ENCODE results near the gene MIB1. TPM values are rescaled to one million over a fixed set of nuclear protein-coding genes. Genes with fewer than 3 reads are reported as not detected.

The MIB1 gene
- total RNA-seq, 1 donor, result 64.4 TPM

DNA sequence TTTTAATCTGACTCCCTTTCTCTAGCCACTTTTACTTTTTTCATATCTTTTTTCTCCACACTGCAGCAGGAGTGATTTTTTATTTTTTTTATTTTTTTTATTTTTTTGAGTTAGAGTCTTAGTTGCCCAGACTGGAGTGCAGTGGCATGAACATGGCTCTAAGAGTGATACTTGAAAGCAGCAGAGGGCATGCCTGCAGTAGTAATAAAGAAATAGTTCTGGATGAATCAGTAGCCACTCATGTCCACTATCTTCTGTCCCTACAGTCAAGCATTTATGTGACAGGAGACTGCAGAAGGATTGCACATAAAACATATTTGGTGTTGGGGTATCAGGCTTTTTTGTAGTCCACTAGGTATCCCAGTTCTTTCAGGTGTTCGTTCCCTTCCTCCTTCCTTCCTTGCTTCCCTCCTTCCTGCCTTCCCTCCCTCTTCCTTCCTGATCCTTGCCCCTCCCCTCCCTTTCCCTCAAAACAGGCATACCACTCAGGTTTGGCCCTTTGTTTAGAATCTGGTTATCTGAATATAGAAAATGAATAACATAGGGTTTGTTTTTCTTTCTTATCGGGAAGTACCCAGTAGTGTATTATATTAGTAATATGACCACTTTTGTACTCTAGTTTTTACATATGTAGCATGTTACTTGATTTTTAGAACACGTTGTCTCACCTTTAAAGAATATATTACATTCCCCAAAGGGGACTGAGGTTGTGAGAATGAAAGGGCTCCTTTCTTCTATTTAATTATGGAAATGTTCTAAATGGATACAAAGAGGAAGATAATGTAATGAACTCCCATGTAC is 23.5 kb downstream of the MIB1 start:
- no peak for TF ChIP-seq CTCF (IDR thresholded peaks at IDR 0.05; ENCODE audit: extremely low read depth, low read depth, low read length)
- H3K27ac ChIP-seq (ENCODE audit: low read depth, low read length), result no peak overlapping the region
- peaks cover 34% of the 10 kb centered on the region for H3K36me3 ChIP-seq (ENCODE audit: insufficient read depth, low read length)
- no peak overlapping the region for H3K4me3 ChIP-seq (ENCODE audit: insufficient read depth, low read length)
- no peak overlapping the region for H3K4me2 ChIP-seq (ENCODE audit: insufficient read depth, low read length)
- DNase-seq (ENCODE audit: insufficient read length, low spot score, missing footprints), result no peak
- peaks cover 7% of the 10 kb centered on the region for H3K4me1 ChIP-seq (ENCODE audit: insufficient read depth, low read length)
- H2AFZ ChIP-seq (ENCODE audit: low read length), result no peak overlapping the region
- peaks cover 12% of the 10 kb centered on the region for H4K20me1 ChIP-seq (ENCODE audit: insufficient read depth, low read length)
- H3K27me3 ChIP-seq (ENCODE audit: insufficient read depth, low read length), result no peaks in the 10 kb centered on the region
- H3K9me3 ChIP-seq (ENCODE audit: low read depth, low read length), result no peaks in the 10 kb centered on the region
- peaks cover 61% of the 10 kb centered on the region for H3K79me2 ChIP-seq (ENCODE audit: insufficient read depth, low read length)

DNA sequence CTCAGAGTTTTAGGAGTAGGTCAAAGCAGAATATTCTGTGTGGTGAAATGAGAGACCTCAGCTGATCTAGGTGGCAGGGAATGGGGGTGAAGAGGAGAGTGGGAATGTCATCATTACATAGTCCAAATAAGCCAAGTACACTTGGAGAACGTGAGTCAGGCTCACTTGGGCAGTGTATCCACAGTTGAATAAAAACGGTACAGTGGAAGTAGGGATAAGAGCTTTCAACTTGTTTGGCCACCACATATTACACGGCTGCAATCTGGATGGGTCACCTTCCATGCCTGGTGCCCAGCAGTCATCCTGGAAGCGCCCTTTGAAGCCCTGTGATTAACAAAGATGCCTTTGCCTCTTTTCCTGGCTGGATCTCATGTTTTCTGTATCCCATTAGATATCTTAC is 28.6 kb downstream of the MIB1 start:
- no peak overlapping the region for H2AFZ ChIP-seq (ENCODE audit: low read length)
- H4K20me1 ChIP-seq (ENCODE audit: insufficient read depth, low read length), result peaks cover 4% of the 10 kb centered on the region
- no peaks in the 10 kb centered on the region for H3K27me3 ChIP-seq (ENCODE audit: insufficient read depth, low read length)
- peaks cover 19% of the 10 kb centered on the region for H3K79me2 ChIP-seq (ENCODE audit: insufficient read depth, low read length)
- peak overlapping the region; percentile 47 for H3K27ac ChIP-seq (ENCODE audit: low read depth, low read length)
- peak overlapping the region; percentile 42 for H3K4me2 ChIP-seq (ENCODE audit: insufficient read depth, low read length)
- peaks cover 45% of the 10 kb centered on the region for H3K36me3 ChIP-seq (ENCODE audit: insufficient read depth, low read length)
- H3K9me3 ChIP-seq (ENCODE audit: low read depth, low read length), result no peaks in the 10 kb centered on the region
- H3K4me1 ChIP-seq (ENCODE audit: insufficient read depth, low read length), result peaks cover 9% of the 10 kb centered on the region
- no peak overlapping the region for H3K4me3 ChIP-seq (ENCODE audit: insufficient read depth, low read length)
- peak; percentile 10 for DNase-seq (ENCODE audit: insufficient read length, low spot score, missing footprints)
- TF ChIP-seq CTCF (IDR thresholded peaks at IDR 0.05; ENCODE audit: extremely low read depth, low read depth, low read length), result no peak

DNA sequence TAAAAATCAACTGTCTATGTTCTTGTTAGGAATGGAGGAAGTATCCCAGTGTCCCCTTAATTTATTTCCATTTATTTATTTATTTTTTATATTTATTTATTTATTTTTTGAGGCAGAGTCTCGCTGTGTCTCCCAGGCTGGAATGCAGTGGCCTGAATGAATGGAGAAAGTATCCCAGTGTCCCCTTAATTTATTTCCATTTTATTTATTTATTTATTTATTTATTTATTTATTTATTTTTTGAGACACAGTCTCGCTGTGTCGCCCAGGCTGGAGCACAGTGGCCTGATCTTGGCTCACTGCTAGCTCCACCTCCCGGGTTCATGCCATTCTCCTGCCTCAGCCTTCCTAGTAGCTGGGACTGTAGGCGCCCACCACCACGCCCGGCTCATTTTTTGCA is 34.1 kb downstream of the MIB1 start:
- Histone ChIP-seq H3K4me2 (ENCODE audit: insufficient read depth, low read length) (no peak overlapping the region), H3K4me1 (ENCODE audit: insufficient read depth, low read length) (no peaks in the 10 kb centered on the region), H2AFZ (ENCODE audit: low read length) (no peak overlapping the region), H3K9me3 (ENCODE audit: low read depth, low read length) (no peaks in the 10 kb centered on the region), H3K4me3 (ENCODE audit: insufficient read depth, low read length) (no peak overlapping the region), H3K79me2 (ENCODE audit: insufficient read depth, low read length) (no peaks in the 10 kb centered on the region), H3K27me3 (ENCODE audit: insufficient read depth, low read length) (no peaks in the 10 kb centered on the region), H3K27ac (ENCODE audit: low read depth, low read length) (no peak overlapping the region), H4K20me1 (ENCODE audit: insufficient read depth, low read length) (no peaks in the 10 kb centered on the region), H3K36me3 (ENCODE audit: insufficient read depth, low read length) (peaks cover 20% of the 10 kb centered on the region)
- no peak for TF ChIP-seq CTCF (IDR thresholded peaks at IDR 0.05; ENCODE audit: extremely low read depth, low read depth, low read length)
- no peak for DNase-seq (ENCODE audit: insufficient read length, low spot score, missing footprints)

- no peak for DNase-seq (ENCODE audit: insufficient read length, low spot score, missing footprints)
- peaks cover 20% of the 10 kb centered on the region for H3K36me3 ChIP-seq (ENCODE audit: insufficient read depth, low read length)
- no peak overlapping the region for H3K4me3 ChIP-seq (ENCODE audit: insufficient read depth, low read length)
- H3K9me3 ChIP-seq (ENCODE audit: low read depth, low read length), result no peaks in the 10 kb centered on the region
- no peaks in the 10 kb centered on the region for H3K4me1 ChIP-seq (ENCODE audit: insufficient read depth, low read length)
- H4K20me1 ChIP-seq (ENCODE audit: insufficient read depth, low read length), result no peaks in the 10 kb centered on the region
- no peak overlapping the region for H2AFZ ChIP-seq (ENCODE audit: low read length)
- H3K27ac ChIP-seq (ENCODE audit: low read depth, low read length), result no peak overlapping the region
- H3K27me3 ChIP-seq (ENCODE audit: insufficient read depth, low read length), result no peaks in the 10 kb centered on the region
- no peaks in the 10 kb centered on the region for H3K79me2 ChIP-seq (ENCODE audit: insufficient read depth, low read length)
- no peak overlapping the region for H3K4me2 ChIP-seq (ENCODE audit: insufficient read depth, low read length)
- TF ChIP-seq CTCF (IDR thresholded peaks at IDR 0.05; ENCODE audit: extremely low read depth, low read depth, low read length), result no peak
These were observed 37.2 kb downstream of the MIB1 start for GRCh38 chr18:21777814-21778213.
